WTC11 (cell line): ENCODE measurements around the gene NBAS. TPM values are rescaled to one million over a fixed set of nuclear protein-coding genes. Genes with fewer than 3 reads are reported as not detected.

Source experiments
- ATAC-seq: fragments of 200-7000 bp; cut with Tn5 transposase; 2 replicates; pipeline ENCODE4 v1.10.0; 2021; ENCODE audit warnings: mild to moderate bottlenecking, moderate library complexity
- CTCF ChIA-PET: fragments of 300-600 bp; sonication (Branson Sonifier 250); formaldehyde crosslinking; loops from one replicate; lab custom pipeline; 2021; ENCODE audit warnings: antibody characterized with exemption; lab: Charles Lee
- POLR2A ChIA-PET: fragments of 350-600 bp; sonication (Branson Sonifier 250); formaldehyde crosslinking; loops from one replicate; lab custom pipeline; 2021; ENCODE audit warnings: antibody characterized with exemption; lab: Charles Lee
- DNase-seq: peaks from one replicate; pipeline ENCODE4 v3.0.0; 2021; ENCODE audit warnings: low spot score
- H3K27ac Mint-ChIP-seq: 2 replicates; pipeline ENCODE4 v1.8.0; 2021; ENCODE audit warnings: mixed read lengths
- H3K27me3 Mint-ChIP-seq: 2 replicates; pipeline ENCODE4 v1.8.0; 2021; ENCODE audit warnings: low read depth, mild to moderate bottlenecking, moderate library complexity, mixed read lengths
- H3K36me3 Mint-ChIP-seq: 2 replicates; pipeline ENCODE4 v1.8.0; 2021; ENCODE audit warnings: mixed read lengths
- H3K4me1 Mint-ChIP-seq: 2 replicates; pipeline ENCODE4 v1.8.0; 2022; ENCODE audit warnings: mixed read lengths
- H3K4me3 Mint-ChIP-seq: 2 replicates; pipeline ENCODE4 v1.8.0; 2021; ENCODE audit warnings: mild to moderate bottlenecking, moderate library complexity, mixed read lengths
- H3K9me3 Mint-ChIP-seq: 2 replicates; pipeline ENCODE4 v1.8.0; 2021; ENCODE audit warnings: mixed read lengths
- GABPB1 ChIP-seq: sonication (generic); formaldehyde crosslinking; IDR thresholded peaks from 2 replicates; pipeline ENCODE4 v1.8.1; 2023; ENCODE audit warnings: mild to moderate bottlenecking, missing genetic modification reagents
- IRF2 ChIP-seq: sonication (generic); formaldehyde crosslinking; IDR thresholded peaks from 2 replicates; pipeline ENCODE4 v1.8.0; 2022; ENCODE audit warnings: low read depth, missing genetic modification reagents, borderline replicate concordance
- KAT7 ChIP-seq: sonication (generic); formaldehyde crosslinking; IDR thresholded peaks from 2 replicates; pipeline ENCODE4 v1.8.1; 2023; ENCODE audit warnings: missing genetic modification reagents, mild to moderate bottlenecking, borderline replicate concordance
- NFATC4 ChIP-seq: fragments of 250-450 bp; sonication (Bioruptor Pico); IDR thresholded peaks from 2 replicates; pipeline ENCODE4 v1.9.0; 2021; ENCODE audit warnings: mild to moderate bottlenecking
- NFYB ChIP-seq: sonication (generic); formaldehyde crosslinking; conservative IDR thresholded peaks from 2 replicates; pipeline ENCODE4 v1.8.0; 2022; ENCODE audit warnings: low read depth, missing genetic modification reagents
- NR2C2 ChIP-seq: sonication (generic); formaldehyde crosslinking; IDR thresholded peaks from 2 replicates; pipeline ENCODE4 v1.8.0; 2022; ENCODE audit warnings: mild to moderate bottlenecking, missing genetic modification reagents
- OVOL2 ChIP-seq: fragments of 250-450 bp; sonication (Bioruptor Pico); IDR thresholded peaks from 2 replicates; pipeline ENCODE4 v1.9.0; 2021; ENCODE audit warnings: mild to moderate bottlenecking, borderline replicate concordance
- PRRX2 ChIP-seq: fragments of 250-450 bp; sonication (Bioruptor Pico); IDR thresholded peaks from 2 replicates; pipeline ENCODE4 v1.8.0; 2021; ENCODE audit warnings: mild to moderate bottlenecking
- SMAD4 ChIP-seq: sonication (generic); formaldehyde crosslinking; IDR thresholded peaks from 2 replicates; pipeline ENCODE4 v1.8.0; 2022; ENCODE audit warnings: mild to moderate bottlenecking, missing genetic modification reagents
- SOX15 ChIP-seq: fragments of 250-450 bp; sonication (Bioruptor Pico); IDR thresholded peaks from 2 replicates; pipeline ENCODE4 v1.9.0; 2021; ENCODE audit warnings: mild to moderate bottlenecking
- TEAD1 ChIP-seq: sonication (generic); formaldehyde crosslinking; IDR thresholded peaks from 2 replicates; pipeline ENCODE4 v1.8.0; 2022; ENCODE audit warnings: mild to moderate bottlenecking, missing genetic modification reagents
- TEAD4 ChIP-seq: sonication (generic); formaldehyde crosslinking; IDR thresholded peaks from 2 replicates; pipeline ENCODE4 v1.8.0; 2022; ENCODE audit warnings: mild to moderate bottlenecking, missing genetic modification reagents
- ZNF219 ChIP-seq: sonication (generic); formaldehyde crosslinking; IDR thresholded peaks from 2 replicates; pipeline ENCODE4 v1.8.0; 2023; ENCODE audit warnings: missing genetic modification reagents, mild to moderate bottlenecking, borderline replicate concordance
- ZNF396 ChIP-seq: fragments of 250-450 bp; sonication (Bioruptor Pico); IDR thresholded peaks from 2 replicates; pipeline ENCODE4 v1.8.0; 2021; ENCODE audit warnings: mild to moderate bottlenecking, moderate library complexity, borderline replicate concordance
- total RNA-seq: library from RNA; stranded (reverse); gene quantifications from 3 replicates; pipeline ENCODE4 v1.2.3, GENCODE V29; 2021
- TF ChIP-seq, protein P1 (sequence below): sonication (generic); formaldehyde crosslinking; IDR thresholded peaks from 2 replicates; pipeline ENCODE4 v1.8.1; 2023; ENCODE audit warnings: mild to moderate bottlenecking, missing genetic modification reagents
- TF ChIP-seq, protein P2 (sequence below): sonication (generic); formaldehyde crosslinking; IDR thresholded peaks from 2 replicates; pipeline ENCODE4 v1.8.0; 2022; ENCODE audit warnings: mild to moderate bottlenecking, missing genetic modification reagents
- TF ChIP-seq, protein P3 (sequence below): sonication (generic); formaldehyde crosslinking; IDR thresholded peaks from 2 replicates; pipeline ENCODE4 v1.8.1; 2022; ENCODE audit warnings: mild to moderate bottlenecking, moderate library complexity, missing genetic modification reagents
- TF ChIP-seq, protein P4 (sequence below): sonication (generic); formaldehyde crosslinking; IDR thresholded peaks from 2 replicates; pipeline ENCODE4 v1.8.1; 2023; ENCODE audit warnings: mild to moderate bottlenecking, missing genetic modification reagents, borderline replicate concordance
- TF ChIP-seq, protein P5 (sequence below): sonication (generic); formaldehyde crosslinking; conservative IDR thresholded peaks from 2 replicates; pipeline ENCODE4 v1.8.1; 2023; ENCODE audit warnings: mild to moderate bottlenecking, low read depth, missing genetic modification reagents, moderate library complexity
- TF ChIP-seq, protein P6 (sequence below): fragments of 250-450 bp; sonication (Bioruptor Pico); IDR thresholded peaks from 2 replicates; pipeline ENCODE4 v2.1.2; 2022; ENCODE audit warnings: mild to moderate bottlenecking, moderate library complexity
- TF ChIP-seq, protein P7 (sequence below): sonication (generic); formaldehyde crosslinking; IDR thresholded peaks from 2 replicates; pipeline ENCODE4 v1.8.1; 2022; ENCODE audit warnings: low read depth, mild to moderate bottlenecking, moderate library complexity, missing genetic modification reagents, borderline replicate concordance
- TF ChIP-seq, protein P8 (sequence below): fragments of 250-450 bp; sonication (Bioruptor Pico); IDR thresholded peaks from 2 replicates; pipeline ENCODE4 v1.9.0; 2021; ENCODE audit warnings: mild to moderate bottlenecking

NBAS gene
- total RNA-seq, 1 experiment from 2014 or later = 32.3 TPM

DNA sequence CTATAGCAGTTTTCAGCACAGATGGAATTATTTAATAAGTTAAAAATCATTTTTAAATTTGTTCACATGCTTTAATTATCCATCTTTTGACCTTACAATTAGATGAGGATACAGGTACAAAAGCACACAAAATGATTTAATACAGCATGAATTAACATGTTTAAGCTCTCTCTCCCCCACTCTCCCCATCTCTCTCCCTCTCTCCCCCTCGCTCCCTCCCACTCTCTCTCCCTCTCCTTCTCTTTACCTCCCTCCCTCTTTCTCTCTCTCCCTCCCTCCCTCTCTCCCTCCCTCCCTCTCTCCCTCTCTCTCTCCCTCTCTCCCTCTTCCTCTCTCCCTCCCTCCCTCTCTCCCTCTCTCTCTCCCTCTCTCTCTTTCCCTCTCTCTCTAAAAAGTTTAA is 7.6 kb downstream of the NBAS start (continued):
- TF ChIP-seq, protein P1, sequence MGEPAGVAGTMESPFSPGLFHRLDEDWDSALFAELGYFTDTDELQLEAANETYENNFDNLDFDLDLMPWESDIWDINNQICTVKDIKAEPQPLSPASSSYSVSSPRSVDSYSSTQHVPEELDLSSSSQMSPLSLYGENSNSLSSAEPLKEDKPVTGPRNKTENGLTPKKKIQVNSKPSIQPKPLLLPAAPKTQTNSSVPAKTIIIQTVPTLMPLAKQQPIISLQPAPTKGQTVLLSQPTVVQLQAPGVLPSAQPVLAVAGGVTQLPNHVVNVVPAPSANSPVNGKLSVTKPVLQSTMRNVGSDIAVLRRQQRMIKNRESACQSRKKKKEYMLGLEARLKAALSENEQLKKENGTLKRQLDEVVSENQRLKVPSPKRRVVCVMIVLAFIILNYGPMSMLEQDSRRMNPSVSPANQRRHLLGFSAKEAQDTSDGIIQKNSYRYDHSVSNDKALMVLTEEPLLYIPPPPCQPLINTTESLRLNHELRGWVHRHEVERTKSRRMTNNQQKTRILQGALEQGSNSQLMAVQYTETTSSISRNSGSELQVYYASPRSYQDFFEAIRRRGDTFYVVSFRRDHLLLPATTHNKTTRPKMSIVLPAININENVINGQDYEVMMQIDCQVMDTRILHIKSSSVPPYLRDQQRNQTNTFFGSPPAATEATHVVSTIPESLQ (CRISPR knock-in tag) = no peak
- TF ChIP-seq, protein P2, sequence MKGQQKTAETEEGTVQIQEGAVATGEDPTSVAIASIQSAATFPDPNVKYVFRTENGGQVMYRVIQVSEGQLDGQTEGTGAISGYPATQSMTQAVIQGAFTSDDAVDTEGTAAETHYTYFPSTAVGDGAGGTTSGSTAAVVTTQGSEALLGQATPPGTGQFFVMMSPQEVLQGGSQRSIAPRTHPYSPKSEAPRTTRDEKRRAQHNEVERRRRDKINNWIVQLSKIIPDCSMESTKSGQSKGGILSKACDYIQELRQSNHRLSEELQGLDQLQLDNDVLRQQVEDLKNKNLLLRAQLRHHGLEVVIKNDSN = no peak
- no peak for TF ChIP-seq PRRX2 (CRISPR knock-in tag)

DNA sequence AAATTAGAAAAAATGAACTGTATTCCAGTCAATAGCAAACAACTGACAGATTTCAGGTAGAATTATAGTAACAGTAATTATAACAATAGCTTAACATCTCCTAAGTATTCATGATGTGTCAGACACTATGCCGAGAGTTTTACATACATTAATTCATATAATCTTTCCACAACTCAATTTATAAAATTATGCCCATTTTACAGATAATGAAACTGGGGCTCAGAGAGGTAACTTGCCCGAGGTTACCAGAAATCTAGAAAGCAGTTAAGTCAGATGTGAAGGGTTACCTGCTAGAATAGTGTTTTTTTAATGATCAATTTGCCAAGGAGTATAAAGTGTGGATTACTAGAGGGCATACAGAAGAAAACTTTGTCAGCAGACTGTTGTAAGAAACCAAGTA is 12.2 kb downstream of the NBAS start:
- Mint-ChIP-seq H3K9me3 (no peaks in the 10 kb centered on the region), H3K27ac (no peak overlapping the region), H3K4me1 (no peaks in the 10 kb centered on the region), H3K4me3 (no peak overlapping the region)
- ATAC-seq (no peak), DNase-seq (no peak)
- POLR2A ChIA-PET = no interaction called here
- TF ChIP-seq ZNF219 (CRISPR knock-in tag) (no peak), TEAD4 (no peak), SMAD4 (CRISPR knock-in tag) (no peak), SOX15 (CRISPR knock-in tag) (no peak), KAT7 (CRISPR knock-in tag) (no peak), ZNF396 (no peak), NFYB (CRISPR knock-in tag) (no peak), TEAD1 (no peak), GABPB1 (no peak), OVOL2 (CRISPR knock-in tag) (no peak), IRF2 (no peak), NR2C2 (CRISPR knock-in tag) (no peak), NFATC4 (CRISPR knock-in tag) (no peak)
- TF ChIP-seq, protein P3, sequence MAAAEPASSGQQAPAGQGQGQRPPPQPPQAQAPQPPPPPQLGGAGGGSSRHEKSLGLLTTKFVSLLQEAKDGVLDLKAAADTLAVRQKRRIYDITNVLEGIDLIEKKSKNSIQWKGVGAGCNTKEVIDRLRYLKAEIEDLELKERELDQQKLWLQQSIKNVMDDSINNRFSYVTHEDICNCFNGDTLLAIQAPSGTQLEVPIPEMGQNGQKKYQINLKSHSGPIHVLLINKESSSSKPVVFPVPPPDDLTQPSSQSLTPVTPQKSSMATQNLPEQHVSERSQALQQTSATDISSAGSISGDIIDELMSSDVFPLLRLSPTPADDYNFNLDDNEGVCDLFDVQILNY (CRISPR knock-in tag) = no peak
- TF ChIP-seq, protein P4, sequence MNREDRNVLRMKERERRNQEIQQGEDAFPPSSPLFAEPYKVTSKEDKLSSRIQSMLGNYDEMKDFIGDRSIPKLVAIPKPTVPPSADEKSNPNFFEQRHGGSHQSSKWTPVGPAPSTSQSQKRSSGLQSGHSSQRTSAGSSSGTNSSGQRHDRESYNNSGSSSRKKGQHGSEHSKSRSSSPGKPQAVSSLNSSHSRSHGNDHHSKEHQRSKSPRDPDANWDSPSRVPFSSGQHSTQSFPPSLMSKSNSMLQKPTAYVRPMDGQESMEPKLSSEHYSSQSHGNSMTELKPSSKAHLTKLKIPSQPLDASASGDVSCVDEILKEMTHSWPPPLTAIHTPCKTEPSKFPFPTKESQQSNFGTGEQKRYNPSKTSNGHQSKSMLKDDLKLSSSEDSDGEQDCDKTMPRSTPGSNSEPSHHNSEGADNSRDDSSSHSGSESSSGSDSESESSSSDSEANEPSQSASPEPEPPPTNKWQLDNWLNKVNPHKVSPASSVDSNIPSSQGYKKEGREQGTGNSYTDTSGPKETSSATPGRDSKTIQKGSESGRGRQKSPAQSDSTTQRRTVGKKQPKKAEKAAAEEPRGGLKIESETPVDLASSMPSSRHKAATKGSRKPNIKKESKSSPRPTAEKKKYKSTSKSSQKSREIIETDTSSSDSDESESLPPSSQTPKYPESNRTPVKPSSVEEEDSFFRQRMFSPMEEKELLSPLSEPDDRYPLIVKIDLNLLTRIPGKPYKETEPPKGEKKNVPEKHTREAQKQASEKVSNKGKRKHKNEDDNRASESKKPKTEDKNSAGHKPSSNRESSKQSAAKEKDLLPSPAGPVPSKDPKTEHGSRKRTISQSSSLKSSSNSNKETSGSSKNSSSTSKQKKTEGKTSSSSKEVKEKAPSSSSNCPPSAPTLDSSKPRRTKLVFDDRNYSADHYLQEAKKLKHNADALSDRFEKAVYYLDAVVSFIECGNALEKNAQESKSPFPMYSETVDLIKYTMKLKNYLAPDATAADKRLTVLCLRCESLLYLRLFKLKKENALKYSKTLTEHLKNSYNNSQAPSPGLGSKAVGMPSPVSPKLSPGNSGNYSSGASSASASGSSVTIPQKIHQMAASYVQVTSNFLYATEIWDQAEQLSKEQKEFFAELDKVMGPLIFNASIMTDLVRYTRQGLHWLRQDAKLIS (CRISPR knock-in tag) = no peak
- TF ChIP-seq, protein P5, sequence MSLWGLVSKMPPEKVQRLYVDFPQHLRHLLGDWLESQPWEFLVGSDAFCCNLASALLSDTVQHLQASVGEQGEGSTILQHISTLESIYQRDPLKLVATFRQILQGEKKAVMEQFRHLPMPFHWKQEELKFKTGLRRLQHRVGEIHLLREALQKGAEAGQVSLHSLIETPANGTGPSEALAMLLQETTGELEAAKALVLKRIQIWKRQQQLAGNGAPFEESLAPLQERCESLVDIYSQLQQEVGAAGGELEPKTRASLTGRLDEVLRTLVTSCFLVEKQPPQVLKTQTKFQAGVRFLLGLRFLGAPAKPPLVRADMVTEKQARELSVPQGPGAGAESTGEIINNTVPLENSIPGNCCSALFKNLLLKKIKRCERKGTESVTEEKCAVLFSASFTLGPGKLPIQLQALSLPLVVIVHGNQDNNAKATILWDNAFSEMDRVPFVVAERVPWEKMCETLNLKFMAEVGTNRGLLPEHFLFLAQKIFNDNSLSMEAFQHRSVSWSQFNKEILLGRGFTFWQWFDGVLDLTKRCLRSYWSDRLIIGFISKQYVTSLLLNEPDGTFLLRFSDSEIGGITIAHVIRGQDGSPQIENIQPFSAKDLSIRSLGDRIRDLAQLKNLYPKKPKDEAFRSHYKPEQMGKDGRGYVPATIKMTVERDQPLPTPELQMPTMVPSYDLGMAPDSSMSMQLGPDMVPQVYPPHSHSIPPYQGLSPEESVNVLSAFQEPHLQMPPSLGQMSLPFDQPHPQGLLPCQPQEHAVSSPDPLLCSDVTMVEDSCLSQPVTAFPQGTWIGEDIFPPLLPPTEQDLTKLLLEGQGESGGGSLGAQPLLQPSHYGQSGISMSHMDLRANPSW = no peak
- TF ChIP-seq, protein P6, sequence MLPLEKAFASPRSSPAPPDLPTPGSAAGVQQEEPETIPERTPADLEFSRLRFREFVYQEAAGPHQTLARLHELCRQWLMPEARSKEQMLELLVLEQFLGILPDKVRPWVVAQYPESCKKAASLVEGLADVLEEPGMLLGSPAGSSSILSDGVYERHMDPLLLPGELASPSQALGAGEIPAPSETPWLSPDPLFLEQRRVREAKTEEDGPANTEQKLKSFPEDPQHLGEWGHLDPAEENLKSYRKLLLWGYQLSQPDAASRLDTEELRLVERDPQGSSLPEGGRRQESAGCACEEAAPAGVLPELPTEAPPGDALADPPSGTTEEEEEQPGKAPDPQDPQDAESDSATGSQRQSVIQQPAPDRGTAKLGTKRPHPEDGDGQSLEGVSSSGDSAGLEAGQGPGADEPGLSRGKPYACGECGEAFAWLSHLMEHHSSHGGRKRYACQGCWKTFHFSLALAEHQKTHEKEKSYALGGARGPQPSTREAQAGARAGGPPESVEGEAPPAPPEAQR (CRISPR knock-in tag) = no peak
- TF ChIP-seq, protein P7, sequence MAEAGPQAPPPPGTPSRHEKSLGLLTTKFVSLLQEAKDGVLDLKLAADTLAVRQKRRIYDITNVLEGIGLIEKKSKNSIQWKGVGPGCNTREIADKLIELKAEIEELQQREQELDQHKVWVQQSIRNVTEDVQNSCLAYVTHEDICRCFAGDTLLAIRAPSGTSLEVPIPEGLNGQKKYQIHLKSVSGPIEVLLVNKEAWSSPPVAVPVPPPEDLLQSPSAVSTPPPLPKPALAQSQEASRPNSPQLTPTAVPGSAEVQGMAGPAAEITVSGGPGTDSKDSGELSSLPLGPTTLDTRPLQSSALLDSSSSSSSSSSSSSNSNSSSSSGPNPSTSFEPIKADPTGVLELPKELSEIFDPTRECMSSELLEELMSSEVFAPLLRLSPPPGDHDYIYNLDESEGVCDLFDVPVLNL = no peak
- TF ChIP-seq, protein P8, sequence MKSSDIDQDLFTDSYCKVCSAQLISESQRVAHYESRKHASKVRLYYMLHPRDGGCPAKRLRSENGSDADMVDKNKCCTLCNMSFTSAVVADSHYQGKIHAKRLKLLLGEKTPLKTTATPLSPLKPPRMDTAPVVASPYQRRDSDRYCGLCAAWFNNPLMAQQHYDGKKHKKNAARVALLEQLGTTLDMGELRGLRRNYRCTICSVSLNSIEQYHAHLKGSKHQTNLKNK (CRISPR knock-in tag) = no peak
- TF ChIP-seq, all 79 proteins: peak for 0
- CTCF ChIA-PET = no interaction called here
- H3K27me3 Mint-ChIP-seq = no peaks in the 10 kb centered on the region
- peaks cover 6% of the 10 kb centered on the region; the same call in 1 of the 2 replicates for H3K36me3 Mint-ChIP-seq
